GM19043 (cell line): ENCODE data around the gene PTPRN2.

Source experiments
- ATAC-seq: cut with Tn5 transposase; IDR thresholded peaks from one replicate; pipeline ENCODE4 v1.9.1; 2021; ENCODE audit warnings: low read depth; ENCODE audit not compliant: unreplicated experiment

PTPRN2 gene

GRCh38 chr7:157970744-157971143, 616.9 kb downstream of the PTPRN2 start:
- ATAC-seq, result no peak

DNA sequence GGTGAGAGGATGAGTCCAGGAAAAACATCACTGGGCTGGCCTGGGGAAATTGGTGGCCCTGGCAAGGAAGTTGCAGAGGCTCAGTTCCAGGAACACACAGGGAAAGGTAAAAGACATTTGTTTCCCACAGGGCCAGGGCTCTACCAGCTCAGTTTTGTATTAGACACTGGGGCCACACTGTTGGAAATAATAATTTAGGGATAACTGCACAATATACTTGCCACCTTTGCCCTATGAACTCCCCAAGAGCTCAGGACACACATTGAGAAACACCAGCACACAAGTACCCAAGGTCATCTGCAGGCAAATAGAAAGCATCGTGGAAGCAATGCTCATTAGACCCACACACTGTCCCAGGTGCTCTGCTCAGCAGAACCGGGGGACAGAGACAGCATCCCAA, 617.6 kb downstream of the PTPRN2 start:
- no peak for ATAC-seq

- ATAC-seq, result no peak
These were observed 621.1 kb downstream of the PTPRN2 start for GRCh38 chr7:157966490-157966889.

DNA sequence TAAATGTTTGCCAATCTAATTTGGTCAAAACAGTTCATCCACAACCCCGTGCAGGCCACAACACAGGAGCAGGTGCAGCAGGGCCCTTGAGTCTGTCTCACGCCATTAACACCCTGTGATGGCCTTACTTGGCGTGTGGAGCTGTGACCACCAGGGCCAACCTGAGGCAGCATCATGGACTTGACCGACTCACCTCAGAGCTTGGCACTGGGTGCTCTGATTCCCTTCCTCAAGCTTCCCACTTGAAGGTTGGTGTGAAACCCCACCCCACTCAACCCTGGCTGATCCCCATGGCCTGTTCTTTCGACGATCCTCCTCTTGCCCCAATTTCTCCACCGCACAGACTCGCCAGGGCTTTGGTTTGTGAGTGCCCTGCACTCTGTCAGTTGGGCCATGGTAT, 623.1 kb downstream of the PTPRN2 start:
- no peak for ATAC-seq

- no peak for ATAC-seq
These were observed 623.6 kb downstream of the PTPRN2 start for GRCh38 chr7:157964016-157964415.

GRCh38 chr7:157963526-157963925, 624.1 kb downstream of the PTPRN2 start:
- no peak for ATAC-seq

GRCh38 chr7:157962458-157963306, 624.9 kb downstream of the PTPRN2 start:
- no peak for ATAC-seq

- ATAC-seq, result no peak
These were observed 625.7 kb downstream of the PTPRN2 start for GRCh38 chr7:157961731-157962457.

DNA sequence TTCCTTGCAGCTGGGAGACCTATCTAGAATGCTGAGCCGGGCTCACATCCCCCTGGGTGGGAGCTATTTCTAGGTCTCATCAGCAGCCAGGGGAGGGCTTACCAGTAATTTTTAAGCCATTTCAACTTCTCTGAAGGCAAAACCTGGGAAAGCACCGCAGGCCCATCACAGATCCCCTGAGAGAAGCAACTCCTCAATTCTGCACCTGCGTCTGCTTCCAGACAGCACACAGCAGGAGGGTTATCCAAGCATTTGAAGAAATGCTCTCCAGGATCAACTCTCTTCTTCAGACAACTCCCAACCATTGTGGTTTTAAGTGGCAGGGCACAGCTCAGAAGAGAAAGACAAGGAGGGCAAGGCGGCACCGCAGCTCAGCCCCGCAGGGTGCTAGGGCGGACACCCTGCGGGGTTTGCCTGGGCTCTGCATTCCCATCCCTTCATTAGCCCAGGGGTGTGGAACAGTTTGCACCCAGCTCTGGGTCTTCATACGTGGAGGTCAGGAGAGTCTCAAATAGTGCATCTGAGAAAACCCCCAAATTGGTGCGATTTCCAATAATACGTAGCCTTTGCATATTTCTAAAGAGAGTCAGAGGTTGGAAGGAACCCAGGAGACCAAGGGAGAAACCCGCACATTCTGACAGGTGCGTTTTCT, 632.1 kb downstream of the PTPRN2 start:
- ATAC-seq, result no peak

DNA sequence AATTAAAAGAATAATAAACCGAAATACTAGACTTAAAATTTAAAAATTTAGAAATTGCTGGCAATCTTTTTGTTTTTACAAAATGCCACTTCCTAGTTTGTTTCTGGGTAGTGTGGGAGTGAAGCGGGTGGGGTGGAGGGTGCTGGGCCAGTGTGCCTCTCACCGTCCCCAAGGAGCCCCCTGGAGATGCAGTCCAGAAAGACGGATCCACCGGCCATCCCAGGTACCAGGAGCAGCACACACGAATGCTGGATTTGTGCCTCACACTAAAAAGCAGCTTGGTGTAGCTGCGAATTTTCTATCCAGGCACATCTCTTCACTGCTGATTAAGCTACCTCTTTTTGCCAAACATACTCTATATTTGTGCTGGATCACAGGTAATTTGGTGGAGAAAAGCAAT, 632.7 kb downstream of the PTPRN2 start:
- no peak for ATAC-seq

DNA sequence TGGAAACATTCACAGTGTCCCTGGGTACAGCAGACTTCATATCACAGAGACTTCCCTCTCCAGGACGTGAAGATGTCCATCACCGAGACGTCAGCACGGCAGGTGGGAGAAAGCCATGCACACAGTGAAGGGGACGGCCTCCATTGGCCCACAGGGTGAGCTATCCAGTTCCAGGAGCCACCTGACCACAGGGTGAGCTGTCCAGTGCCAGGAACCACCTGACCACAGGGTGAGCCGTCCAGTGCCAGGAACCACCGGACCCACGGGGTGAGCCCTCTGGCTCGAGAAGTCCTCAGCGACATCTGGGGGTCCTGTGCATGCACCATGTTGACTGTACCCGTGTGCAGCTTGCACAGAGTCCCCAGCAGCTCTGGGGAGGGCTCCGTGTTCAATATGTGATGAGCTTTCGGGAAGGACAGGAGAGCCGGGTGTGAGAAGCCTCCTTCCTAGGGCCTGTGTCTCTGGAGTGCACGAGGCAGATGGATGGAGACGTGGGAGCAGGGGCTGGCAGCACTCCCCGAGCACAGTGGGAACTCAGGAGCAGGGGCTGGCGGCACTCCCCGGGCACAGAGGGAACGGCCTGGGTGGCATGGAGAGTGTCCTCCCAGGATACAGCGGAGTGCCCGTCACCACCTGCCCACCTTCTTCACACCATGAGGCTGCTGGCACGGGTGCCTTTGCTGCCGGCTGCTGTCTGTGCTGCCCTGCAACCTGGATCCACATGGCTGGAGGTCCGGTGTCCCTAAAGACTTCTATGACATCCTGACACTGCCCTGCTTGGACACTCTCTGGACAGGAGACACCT, 634.6 kb downstream of the PTPRN2 start:
- no peak for ATAC-seq

DNA sequence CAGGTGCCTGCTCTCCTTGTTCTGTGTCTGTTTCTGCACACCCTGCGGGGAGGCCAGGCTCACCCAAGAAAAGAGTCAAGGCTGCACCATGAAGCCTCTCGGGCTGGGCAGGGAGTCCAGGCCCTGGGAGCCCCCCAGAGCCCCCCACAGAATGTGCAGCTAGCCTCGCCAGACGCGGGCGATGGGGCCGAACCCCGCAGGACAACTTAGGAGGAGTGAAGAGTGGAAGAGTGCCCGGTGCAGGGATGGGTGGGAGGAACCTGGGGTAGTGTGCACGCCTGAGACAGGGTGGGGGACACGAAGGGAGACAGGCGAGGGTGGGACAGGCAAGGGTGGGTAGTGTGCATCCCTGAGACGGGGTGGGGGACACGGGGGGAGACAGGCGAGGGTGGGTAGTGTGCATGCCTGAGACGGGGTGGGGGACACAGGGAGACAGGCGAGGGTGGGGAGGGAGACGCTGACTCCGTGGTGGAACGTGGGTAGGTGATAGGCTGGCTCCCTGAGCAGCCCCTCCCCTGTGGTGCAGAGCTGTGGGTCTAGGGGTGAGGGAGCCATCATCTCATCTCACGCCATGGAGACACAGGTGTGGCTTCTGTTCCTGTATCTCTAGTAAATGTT, 635.5 kb downstream of the PTPRN2 start:
- ATAC-seq, result no peak

GRCh38 chr7:157951300-157952049, 636.1 kb downstream of the PTPRN2 start:
- ATAC-seq, result no peak

GRCh38 chr7:157949711-157950110, 637.9 kb downstream of the PTPRN2 start:
- ATAC-seq, result no peak

- ATAC-seq, result no peak
These were observed 640.1 kb downstream of the PTPRN2 start for GRCh38 chr7:157947504-157947903.

DNA sequence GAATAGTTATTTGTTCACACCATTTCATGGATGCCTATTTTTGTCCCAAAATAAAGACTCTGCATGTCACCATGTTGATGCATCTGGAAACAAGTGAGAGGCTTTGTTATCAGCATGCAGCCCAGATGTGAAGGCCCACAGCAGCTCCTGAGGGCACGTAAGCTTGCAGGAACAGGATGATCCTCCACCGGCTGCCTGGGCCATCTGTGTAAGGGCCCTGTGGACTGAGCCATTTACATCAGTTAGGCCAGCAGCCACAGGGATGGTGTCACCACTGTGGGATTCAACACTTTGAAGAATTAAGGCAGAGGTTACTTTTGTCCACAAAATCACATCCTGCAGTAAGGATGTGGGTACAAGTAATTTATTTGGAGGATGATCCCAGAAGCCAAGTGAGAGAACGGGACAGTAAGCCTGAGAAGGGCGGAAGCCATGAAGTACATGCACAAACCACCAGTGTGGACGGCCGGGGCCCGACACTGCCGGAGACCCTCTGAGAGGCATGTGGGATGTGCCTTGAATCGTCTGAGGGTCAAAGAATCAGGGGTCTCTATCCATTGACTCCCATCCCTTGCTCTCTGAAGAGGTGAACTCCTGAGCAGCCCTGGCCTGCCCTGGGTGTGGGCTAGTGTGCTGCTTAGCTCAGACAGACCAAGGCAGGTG, 641.1 kb downstream of the PTPRN2 start:
- no peak for ATAC-seq

GRCh38 chr7:157945401-157945800, 642.2 kb downstream of the PTPRN2 start:
- no peak for ATAC-seq

DNA sequence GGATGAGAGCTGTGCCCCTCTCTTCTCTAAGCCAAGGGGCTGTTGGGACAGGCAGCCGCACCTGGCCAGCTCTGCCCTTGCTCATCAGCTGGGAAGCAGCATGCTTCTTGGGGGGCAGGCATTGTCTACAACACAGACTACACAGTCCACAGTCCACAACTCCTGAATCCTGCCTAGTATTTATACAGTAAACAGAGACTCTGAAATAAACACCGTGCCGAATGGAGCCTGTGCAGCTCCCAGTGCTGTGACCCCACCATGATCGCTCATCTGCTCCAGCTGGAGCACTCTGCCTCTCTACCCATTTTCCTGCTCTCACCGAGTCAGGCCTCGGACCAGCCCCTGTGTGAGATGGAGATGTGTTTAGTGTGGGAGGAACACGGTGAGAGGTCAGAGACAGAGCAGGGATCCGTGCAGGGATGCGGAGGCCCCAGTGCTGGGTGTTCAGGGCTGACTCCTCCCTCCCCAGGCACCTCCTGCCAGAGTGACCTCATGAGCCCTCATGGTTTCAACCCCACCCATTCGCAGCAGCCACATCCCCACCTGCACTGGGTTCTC, 642.8 kb downstream of the PTPRN2 start:
- no peak for ATAC-seq

- ATAC-seq, result no peak
These were observed 643.6 kb downstream of the PTPRN2 start for GRCh38 chr7:157944051-157944450.
